ENCODE data around the gene PHLPP1.

PHLPP1 gene

DNA sequence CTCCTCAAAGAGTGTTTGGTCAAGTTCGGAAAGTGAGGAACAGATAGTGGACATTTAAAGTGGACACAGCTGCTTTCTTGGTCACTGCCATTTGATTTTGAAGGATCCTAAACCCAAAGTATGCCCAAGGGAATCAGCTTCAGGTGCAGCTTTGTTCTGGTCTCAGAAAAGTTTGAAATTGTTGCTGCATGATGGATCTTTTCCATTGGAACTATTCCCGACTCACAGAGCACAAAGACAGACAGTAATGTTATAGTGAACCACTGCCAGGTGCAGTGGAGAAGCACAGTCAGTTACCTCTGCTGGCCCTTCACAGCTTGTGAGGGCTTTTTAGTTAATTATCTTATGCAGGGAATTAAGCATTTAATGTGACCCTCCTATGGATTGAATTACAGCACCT, 301.7 kb downstream of the PHLPP1 start:
- DNase-seq (no peak), ATAC-seq (replicated peaks) (no peak)
- Mint-ChIP-seq H3K4me1 (no peaks in the 10 kb centered on the region), H3K27me3 (peaks cover 0 to 6% of the 10 kb centered on the region in 2 donors), H3K4me3 (no peak overlapping the region), H3K9me3 (peaks cover 7 to 9% of the 10 kb centered on the region in 2 donors), H3K36me3 (peaks cover 6 to 10% of the 10 kb centered on the region in 2 donors), H3K27ac (no peak overlapping the region)

- no peak for ATAC-seq (replicated peaks)
- no peak overlapping the region for H3K27ac Mint-ChIP-seq
These were observed 302.6 kb downstream of the PHLPP1 start for GRCh38 chr18:63017977-63018376.

GRCh38 chr18:63022429-63023022, 307.2 kb downstream of the PHLPP1 start:
- peaks cover 6 to 9% of the 10 kb centered on the region in 2 donors for H3K36me3 Mint-ChIP-seq

More at GRCh38 chr18:63017977-63018376, 302.6 kb downstream of the PHLPP1 start:
- Mint-ChIP-seq H3K27me3 (peaks cover 0 to 6% of the 10 kb centered on the region in 2 donors), H3K9me3 (peaks cover 7 to 9% of the 10 kb centered on the region in 2 donors), H3K36me3 (peaks cover 6 to 10% of the 10 kb centered on the region in 2 donors), H3K4me3 (no peak overlapping the region), H3K4me1 (no peaks in the 10 kb centered on the region)
- DNase-seq = no peak

DNA sequence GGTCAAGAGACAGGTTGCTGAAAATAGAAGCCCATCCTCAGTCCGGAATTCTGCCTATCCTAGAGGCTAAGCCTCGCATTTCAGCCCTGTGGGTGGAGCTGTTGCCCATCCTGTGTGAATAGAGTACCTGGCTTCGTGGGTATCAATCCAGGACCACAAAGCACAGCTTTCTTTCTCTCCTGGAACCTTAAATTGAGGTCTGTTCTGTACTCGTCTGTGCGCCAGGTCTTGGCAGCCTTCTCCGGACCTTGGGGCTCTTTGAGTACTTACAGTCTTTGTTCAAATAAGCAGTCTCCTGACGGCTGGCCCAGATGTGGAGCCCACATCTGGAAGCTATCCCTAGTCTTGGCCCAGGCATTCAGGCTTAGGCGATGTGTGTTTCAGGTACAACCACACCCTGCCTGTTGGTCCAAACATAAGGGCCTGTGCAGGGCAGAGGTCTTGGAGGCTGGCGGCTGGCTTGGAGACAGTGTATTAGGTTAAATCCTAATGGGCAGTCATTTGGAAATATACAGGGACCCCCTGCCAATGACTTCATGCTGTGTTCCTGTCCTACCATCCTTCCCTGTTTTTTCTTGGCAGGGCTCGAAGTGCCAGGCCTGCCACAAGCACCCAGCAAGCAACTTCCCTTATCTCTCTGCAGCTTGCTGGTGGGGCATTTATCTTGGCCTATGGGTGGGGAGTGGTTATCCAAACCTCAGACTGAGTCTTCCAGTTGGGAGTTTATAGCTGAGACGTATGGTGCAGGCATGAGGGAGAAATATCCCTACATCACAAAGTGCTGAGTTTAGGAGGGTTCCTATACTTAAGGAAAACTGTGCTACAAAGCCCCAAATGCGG, 310.1 kb downstream of the PHLPP1 start:
- ATAC-seq (replicated peaks) = no peak
- Mint-ChIP-seq H3K27me3 (no peaks in the 10 kb centered on the region), H3K36me3 (peaks cover 0 to under 1% of the 10 kb centered on the region in 2 donors), H3K4me1 (peaks cover 12 to 14% of the 10 kb centered on the region in 2 donors), H3K9me3 (peaks cover 0 to under 1% of the 10 kb centered on the region in 2 donors), H3K4me3 (no peak overlapping the region), H3K27ac (no peak overlapping the region)
- DNase-seq = no peak

More at GRCh38 chr18:63022429-63023022, 307.2 kb downstream of the PHLPP1 start:
- DNase-seq (no peak), ATAC-seq (replicated peaks) (no peak)
- Mint-ChIP-seq H3K4me1 (peaks cover 0 to 3% of the 10 kb centered on the region in 2 donors), H3K27me3 (no peaks in the 10 kb centered on the region), H3K4me3 (no peak overlapping the region), H3K27ac (no peak overlapping the region), H3K9me3 (peaks cover 6 to 9% of the 10 kb centered on the region in 2 donors)

DNA sequence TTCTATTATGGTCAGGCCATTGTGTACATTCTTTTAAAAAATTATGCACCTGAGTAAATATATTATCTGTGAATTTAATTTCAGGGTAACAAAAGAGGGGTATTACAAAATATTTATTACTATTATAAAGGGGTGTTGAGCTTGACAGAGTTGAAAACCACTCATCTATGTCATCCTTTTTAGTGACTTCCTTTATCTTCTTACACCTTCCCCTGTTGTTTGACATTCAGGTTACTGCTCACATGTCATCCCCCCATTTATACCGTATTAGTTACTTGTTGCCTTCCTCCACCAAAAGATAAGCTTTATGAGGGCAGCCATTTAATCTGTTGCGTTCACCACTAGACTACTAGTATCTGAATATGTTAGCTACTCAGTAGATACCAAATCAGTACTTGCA, 313.0 kb downstream of the PHLPP1 start:
- Mint-ChIP-seq H3K27me3 (no peaks in the 10 kb centered on the region), H3K36me3 (peaks cover 0 to 5% of the 10 kb centered on the region in 2 donors), H3K4me3 (no peak overlapping the region), H3K4me1 (peaks cover 12 to 14% of the 10 kb centered on the region in 2 donors), H3K9me3 (peaks cover 5% of the 10 kb centered on the region in 2 donors), H3K27ac (no peak overlapping the region)
- DNase-seq (no peak), ATAC-seq (replicated peaks) (peak in 1 of 2 donors; percentile 50)
